Hematopoietic multipotent progenitor cell treated with erythropoietin and hydrocortisone succinate and interleukin-3 and kit ligand, for 6 days (in vitro differentiated cells): Measurements from ENCODE around the gene RGS7.
"Not testable (repeated sequence)": the region's sequence is repeated elsewhere in the genome, so short reads cannot be mapped to it uniquely, and the experiment has no call there.

Experiments
- DNase-seq: peaks from one replicate; pipeline ENCODE4 v3.0.0-alpha.2; 2015

Gene RGS7

GRCh38 chr1:241131636-241132194 is 225.3 kb downstream of the RGS7 start:
- no peak for DNase-seq

DNA sequence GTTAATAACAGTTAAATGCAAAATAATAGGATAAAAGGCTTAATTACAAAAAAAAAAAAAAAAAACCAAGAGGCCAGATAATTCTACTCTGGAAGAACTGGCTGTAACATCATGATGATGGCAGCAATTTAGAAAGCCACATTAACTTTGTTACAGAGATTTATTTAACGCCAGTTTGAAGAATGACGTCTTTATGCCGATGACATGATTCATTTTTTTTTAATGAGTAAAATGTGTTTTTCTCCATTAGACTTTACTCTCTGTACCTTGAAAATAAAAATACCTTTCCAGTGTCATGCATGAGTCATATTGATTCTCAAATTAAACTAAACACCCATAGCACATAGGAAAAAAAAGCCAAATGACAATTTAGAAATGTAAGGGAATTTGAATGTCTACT is 226.1 kb downstream of the RGS7 start:
- DNase-seq: no peak

- DNase-seq: no peak
Observed at GRCh38 chr1:241129207-241129960, 227.6 kb downstream of the RGS7 start.

DNA sequence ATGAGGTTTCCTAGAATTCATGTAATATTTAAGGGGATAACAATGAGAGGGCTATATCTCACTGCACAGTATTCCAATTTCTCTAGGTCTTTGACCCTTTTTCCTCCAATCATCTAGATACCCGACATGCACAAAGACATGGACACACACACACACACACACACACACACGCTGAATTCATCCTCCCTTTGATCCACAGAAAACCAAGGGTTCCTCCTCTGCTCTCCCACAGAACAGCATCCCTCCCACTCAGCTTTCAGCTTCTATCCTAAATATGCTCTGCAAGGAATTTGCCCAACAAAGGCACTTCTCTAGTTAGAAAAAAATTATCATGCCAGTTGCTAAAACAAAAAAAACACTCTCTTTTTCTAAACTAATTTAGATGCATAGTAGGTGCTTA is 231.7 kb downstream of the RGS7 start:
- DNase-seq: no peak

- DNase-seq: no peak
Observed at GRCh38 chr1:241118049-241118448, 239.0 kb downstream of the RGS7 start.

- DNase-seq: no peak
Observed at GRCh38 chr1:241115784-241116183, 241.2 kb downstream of the RGS7 start.

- DNase-seq: no peak
Observed at GRCh38 chr1:241114699-241115233, 242.2 kb downstream of the RGS7 start.

- DNase-seq: no peak
Observed at GRCh38 chr1:241113557-241113956, 243.4 kb downstream of the RGS7 start.

DNA sequence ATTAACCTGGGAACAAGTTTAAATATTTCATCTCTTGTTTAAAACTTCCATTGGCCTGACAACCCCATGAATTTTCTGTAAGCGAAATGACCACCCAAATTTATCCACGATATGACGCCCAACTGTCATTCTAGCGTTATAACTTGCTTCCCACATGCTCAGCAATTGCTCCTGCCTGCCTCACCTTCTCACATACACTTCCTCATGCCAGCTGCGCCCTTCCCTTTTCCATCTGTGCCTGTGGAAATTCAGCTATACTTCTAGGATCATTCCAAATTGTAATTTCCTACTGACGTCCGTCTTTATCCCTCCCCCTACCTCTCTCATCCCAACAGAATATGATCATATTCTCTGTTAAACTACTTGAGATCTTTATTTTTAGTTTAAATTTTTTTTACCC is 248.0 kb downstream of the RGS7 start:
- no peak for DNase-seq

DNA sequence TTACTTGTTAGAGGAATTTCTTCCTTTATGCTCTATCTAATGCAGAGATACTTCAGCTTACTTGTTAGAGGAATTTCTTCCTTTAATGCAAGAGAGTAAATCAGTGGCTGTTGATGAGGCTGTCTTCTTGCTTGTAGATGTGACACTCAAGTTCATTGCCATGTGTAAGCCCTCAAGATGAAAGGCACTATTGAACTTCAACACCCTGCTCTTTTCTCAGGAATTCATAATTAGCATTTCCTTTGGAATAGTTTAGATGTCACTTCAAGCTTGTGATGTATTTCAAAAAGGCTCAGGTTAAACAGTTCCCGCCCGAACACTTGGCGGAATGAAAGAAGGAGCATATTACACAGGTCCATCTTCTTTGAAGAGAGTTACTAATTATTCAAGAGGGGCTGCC is 251.9 kb downstream of the RGS7 start:
- DNase-seq: no peak

- no peak for DNase-seq
Observed at GRCh38 chr1:241102664-241103063, 254.3 kb downstream of the RGS7 start.

DNA sequence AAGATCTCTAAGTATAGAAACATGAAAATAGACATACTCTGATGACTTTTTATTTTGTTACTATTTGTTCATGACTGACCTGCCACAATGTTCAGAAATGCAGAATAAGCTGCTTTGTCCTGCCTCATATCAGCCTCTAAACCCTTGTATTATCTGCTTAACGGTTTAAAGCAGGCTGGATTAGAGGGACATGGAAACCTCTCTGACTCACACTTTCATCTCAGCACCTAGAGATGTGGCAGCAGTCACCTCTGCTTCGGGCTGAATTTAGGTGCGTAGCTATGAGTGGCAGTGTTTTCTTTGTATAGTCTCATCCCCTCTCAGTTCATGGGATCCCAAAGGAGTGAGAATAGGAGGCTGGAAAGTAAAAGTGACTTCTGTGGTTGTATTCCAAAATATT is 255.4 kb downstream of the RGS7 start:
- DNase-seq: no peak

GRCh38 chr1:241097479-241097878 is 259.5 kb downstream of the RGS7 start:
- no peak for DNase-seq

- DNase-seq: no peak
Observed at GRCh38 chr1:241096982-241097381, 260.0 kb downstream of the RGS7 start.

- no peak for DNase-seq
Observed at GRCh38 chr1:241095847-241096246, 261.2 kb downstream of the RGS7 start.

- DNase-seq: no peak
Observed at GRCh38 chr1:241090798-241091197, 266.2 kb downstream of the RGS7 start.

GRCh38 chr1:241089066-241089465 is 267.9 kb downstream of the RGS7 start:
- not testable (repeated sequence) for DNase-seq

DNA sequence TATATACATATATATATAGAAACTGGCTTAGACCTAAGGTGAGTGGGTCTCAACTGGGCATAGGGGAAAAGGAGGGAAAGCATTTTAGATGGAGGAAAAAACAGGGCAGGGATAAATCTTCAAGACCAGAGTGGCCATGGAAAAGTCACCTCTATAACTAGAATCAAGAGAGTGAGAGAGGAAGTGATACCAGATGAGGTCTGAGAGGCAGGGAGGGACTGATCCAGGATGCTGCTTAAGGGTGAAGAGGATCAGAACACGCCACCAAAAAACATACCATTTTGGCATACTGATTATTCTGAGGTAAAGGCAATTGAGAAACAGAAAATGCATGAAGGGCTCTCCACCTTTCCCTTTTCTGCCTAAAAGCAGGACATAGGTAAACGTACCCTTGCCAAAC is 268.9 kb downstream of the RGS7 start:
- DNase-seq: not testable (repeated sequence)

GRCh38 chr1:241086686-241087085 is 270.3 kb downstream of the RGS7 start:
- DNase-seq: no peak

DNA sequence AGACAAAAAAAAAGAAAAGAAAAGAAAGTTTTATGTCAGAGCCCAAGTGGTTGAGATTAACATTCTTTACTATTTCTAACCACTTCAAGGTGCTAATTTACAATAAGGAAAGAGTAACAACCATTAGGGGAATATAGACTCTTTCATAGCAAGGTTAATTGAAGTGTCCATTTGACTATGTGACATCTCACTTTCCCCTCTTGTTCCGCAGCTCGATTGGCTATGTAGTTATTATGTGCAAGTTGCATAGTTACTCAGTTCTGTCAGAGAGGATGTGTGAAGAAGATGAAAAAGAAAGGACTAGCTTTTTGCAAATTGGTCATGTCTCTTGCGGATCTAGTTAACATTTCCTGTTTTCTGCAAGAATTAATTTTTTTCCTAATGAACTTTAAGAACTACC is 273.7 kb downstream of the RGS7 start:
- DNase-seq: no peak

DNA sequence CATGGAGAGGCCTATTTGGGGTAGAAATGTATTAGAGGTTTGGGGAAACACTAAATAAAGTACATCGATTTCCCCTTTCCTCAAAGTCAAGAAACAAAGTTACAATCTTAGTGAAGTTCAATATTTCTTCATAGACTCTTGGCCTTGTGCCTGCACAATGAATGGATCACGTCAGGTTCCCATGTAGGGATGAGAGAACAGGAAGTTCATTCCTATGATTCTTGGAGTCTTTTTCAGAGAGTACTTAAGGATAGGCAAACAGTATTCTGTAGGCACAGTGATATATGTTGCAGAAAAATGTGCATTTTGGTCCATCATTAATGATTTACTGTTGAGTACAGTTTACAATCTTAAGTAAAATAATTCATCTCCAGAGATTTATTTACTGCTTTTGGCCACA is 275.5 kb downstream of the RGS7 start:
- no peak for DNase-seq

GRCh38 chr1:241079459-241079858 is 277.5 kb downstream of the RGS7 start:
- no peak for DNase-seq

GRCh38 chr1:241079047-241079446 is 278.0 kb downstream of the RGS7 start:
- DNase-seq: no peak

DNA sequence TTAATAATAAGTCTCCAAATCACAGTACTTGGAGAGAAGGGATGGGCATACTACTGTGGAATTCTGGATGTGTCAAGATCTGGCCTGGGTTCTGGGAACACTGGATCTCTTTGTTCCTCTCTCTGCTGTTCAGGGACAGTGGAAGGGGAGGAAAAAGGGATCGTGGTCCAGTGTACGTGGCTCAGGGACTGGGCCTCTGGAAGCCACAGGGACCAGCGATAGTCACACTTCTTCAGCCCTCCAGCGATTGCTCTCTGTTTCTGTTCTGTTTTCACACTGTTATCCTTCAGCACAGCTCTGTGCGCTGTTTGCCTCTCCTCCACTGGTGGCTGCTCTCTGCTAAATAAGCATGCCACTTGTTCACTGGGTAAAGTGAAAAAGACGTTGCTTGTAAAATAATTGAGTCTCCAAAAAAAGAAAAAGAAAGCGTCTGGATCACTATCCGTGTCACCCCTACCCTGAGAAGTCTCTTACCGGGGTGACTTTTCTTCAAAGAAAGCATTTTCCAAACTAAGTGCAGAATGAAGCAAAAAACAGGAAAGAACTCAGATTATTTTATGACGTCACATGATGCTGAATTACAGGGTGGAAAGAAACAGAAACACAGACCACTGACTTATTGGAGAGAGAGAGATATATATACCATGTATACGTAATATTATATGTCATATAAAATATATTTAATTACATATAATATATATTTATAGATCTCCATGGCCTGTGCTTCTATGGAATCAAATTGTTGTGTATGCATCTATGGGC is 279.4 kb downstream of the RGS7 start:
- DNase-seq: no peak
